H1 (cell line): ENCODE measurements around the gene THRB. TPM values are rescaled to one million over a fixed set of nuclear protein-coding genes. Genes with fewer than 3 reads are reported as not detected.

ENCODE experiments used
- CTCF ChIA-PET: fragments of 300-600 bp; sonication (Branson Sonifier 250); formaldehyde crosslinking; loops from one replicate; lab custom pipeline; 2021; ENCODE audit not compliant: partially characterized antibody; lab: Charles Lee
- POLR2A ChIA-PET: fragments of 300-600 bp; sonication (Branson Sonifier 250); formaldehyde crosslinking; loops from one replicate; lab custom pipeline; 2021; ENCODE audit warnings: inconsistent platforms; ENCODE audit not compliant: partially characterized antibody; lab: Charles Lee
- DNase-seq, 2 experiments: peaks; one replicate each; pipeline versions ENCODE4 v3.0.0 to v3.0.0-alpha.2; 2010 to 2022; ENCODE audit warnings: low spot score in 2 of 2, low read depth in 1 of 2, mixed read lengths in 1 of 2
- FAIRE-seq: peaks from 2 replicates; lab custom pipeline; 2011; peaks lifted over from hg19 to GRCh38; lab: Jason Lieb, UNC
- H2AFZ ChIP-seq: 2 replicates; pipeline ENCODE4 v1.8.1; 2012; ENCODE audit warnings: low read length, inconsistent platforms
- H2AK5ac ChIP-seq: 2 replicates; pipeline ENCODE4 v1.6.1; 2013; ENCODE audit warnings: low read depth, low read length
- H2BK120ac ChIP-seq: replicated peaks from 2 replicates; pipeline ENCODE3; 2013; ENCODE audit warnings: low read depth, low read length, inconsistent platforms
- H2BK12ac ChIP-seq: 2 replicates; pipeline ENCODE4 v1.6.1; 2013; ENCODE audit warnings: low read depth, low read length
- H2BK15ac ChIP-seq: 2 replicates; pipeline ENCODE4 v1.6.1; 2013; ENCODE audit warnings: low read length
- H2BK20ac ChIP-seq: 2 replicates; pipeline ENCODE4 v1.6.1; 2013; ENCODE audit warnings: low read length
- H2BK5ac ChIP-seq: 2 replicates; pipeline ENCODE4 v1.6.1; 2013; ENCODE audit warnings: low read depth, low read length
- H3K14ac ChIP-seq: 2 replicates; pipeline ENCODE4 v1.6.1; 2013; ENCODE audit warnings: inconsistent platforms; ENCODE audit not compliant: insufficient read length
- H3K18ac ChIP-seq: 2 replicates; pipeline ENCODE4 v1.6.1; 2013; ENCODE audit warnings: low read length; ENCODE audit errors: extremely low read depth
- H3K23ac ChIP-seq: 2 replicates; pipeline ENCODE4 v1.6.1; 2013; ENCODE audit warnings: inconsistent platforms; ENCODE audit not compliant: insufficient read length
- H3K23me2 ChIP-seq: 2 replicates; pipeline ENCODE4 v1.6.1; 2013; ENCODE audit warnings: low read depth, low read length
- H3K27ac ChIP-seq: 2 replicates; pipeline ENCODE4 v1.6.1; 2011; ENCODE audit warnings: low read depth, low read length, inconsistent platforms
- H3K27me3 ChIP-seq, 4 experiments: replicated peaks in 1 of 4; 1 replicate in 1 of 4; 2 replicates in 3 of 4; pipeline versions ENCODE4 v1.6.1 to v1.8.1; 2011 to 2013; ENCODE audit warnings: low read length in 3 of 4, mild to moderate bottlenecking in 3 of 4, inconsistent platforms in 2 of 4, mixed read lengths in 2 of 4, moderate library complexity in 1 of 4; ENCODE audit not compliant: control insufficient read depth in 3 of 4, insufficient read depth in 3 of 4; ENCODE audit errors: extremely low read depth in 1 of 4
- H3K36me3 ChIP-seq, 4 experiments: 2 replicates each; pipeline versions ENCODE4 v1.6.1 to v1.8.1; 2011 to 2013; ENCODE audit warnings: mild to moderate bottlenecking in 4 of 4, low read length in 3 of 4, moderate library complexity in 2 of 4, control low read depth in 1 of 4, inconsistent platforms in 1 of 4; ENCODE audit not compliant: insufficient read depth in 4 of 4, control insufficient read depth in 2 of 4
- H3K4ac ChIP-seq: replicated peaks from 2 replicates; pipeline ENCODE3; 2013; ENCODE audit warnings: low read length, low read depth, mixed read lengths, inconsistent platforms; ENCODE audit not compliant: insufficient read length
- H3K4me1 ChIP-seq, 4 experiments: replicated peaks in 1 of 4; 1 replicate in 1 of 4; 2 replicates in 3 of 4; pipeline versions ENCODE4 v1.6.1 to v1.8.1; 2011 to 2013; ENCODE audit warnings: low read length in 3 of 4, inconsistent platforms in 2 of 4, mixed read lengths in 1 of 4; ENCODE audit not compliant: insufficient read depth in 4 of 4, control insufficient read depth in 3 of 4
- H3K4me2 ChIP-seq, 2 experiments: 2 replicates each; pipeline versions ENCODE4 v1.6.1 to v1.8.1; 2011 to 2013; ENCODE audit warnings: low read depth in 2 of 2, low read length in 2 of 2, control low read depth in 1 of 2, inconsistent platforms in 1 of 2, mild to moderate bottlenecking in 1 of 2; ENCODE audit not compliant: insufficient read depth in 1 of 2
- H3K4me3 ChIP-seq, 4 experiments: fragments of 200-600, 300-600 bp in 1 of 4; sonication (generic), shearing (Covaris generic), sonication (Bioruptor Twin) in 1 of 4; 2 replicates each; pipeline versions ENCODE4 v1.5.1 to v1.8.1; 2011 to 2016; ENCODE audit warnings: low read length in 4 of 4, low read depth in 3 of 4, control low read depth in 2 of 4, inconsistent platforms in 2 of 4, mild to moderate bottlenecking in 2 of 4, mixed read lengths in 1 of 4, moderate library complexity in 1 of 4; ENCODE audit not compliant: insufficient read depth in 2 of 4; ENCODE audit errors: extremely low read depth in 1 of 4
- H3K56ac ChIP-seq: replicated peaks from 2 replicates; pipeline ENCODE3; 2013; ENCODE audit warnings: low read depth, mild to moderate bottlenecking, mixed read lengths, low read length, inconsistent platforms; ENCODE audit not compliant: insufficient read length
- H3K79me1 ChIP-seq: 2 replicates; pipeline ENCODE4 v1.6.1; 2013; ENCODE audit warnings: low read depth, low read length, control low read depth
- H3K79me2 ChIP-seq, 2 experiments: 2 replicates each; pipeline versions ENCODE4 v1.6.1 to v1.8.1; 2012 to 2013; ENCODE audit warnings: low read length in 2 of 2, mild to moderate bottlenecking in 2 of 2, inconsistent platforms in 1 of 2; ENCODE audit not compliant: insufficient read depth in 2 of 2, control insufficient read depth in 1 of 2
- H3K9ac ChIP-seq, 4 experiments: replicated peaks in 1 of 4; 1 replicate in 1 of 4; 2 replicates in 3 of 4; pipeline versions ENCODE4 v1.6.1 to v1.8.1; 2011 to 2013; ENCODE audit warnings: low read depth in 3 of 4, low read length in 3 of 4, control low read depth in 2 of 4, mild to moderate bottlenecking in 2 of 4, moderate library complexity in 2 of 4, inconsistent platforms in 1 of 4; ENCODE audit errors: extremely low read depth in 1 of 4
- H3K9me3 ChIP-seq, 2 experiments: 2 replicates each; pipeline versions ENCODE4 v1.6.1 to v1.8.1; 2012 to 2013; ENCODE audit warnings: mild to moderate bottlenecking in 2 of 2, moderate library complexity in 2 of 2, control low read depth in 1 of 2, inconsistent platforms in 1 of 2, low read depth in 1 of 2, low read length in 1 of 2, mixed read lengths in 1 of 2; ENCODE audit not compliant: insufficient read depth in 2 of 2
- H4K20me1 ChIP-seq, 2 experiments: replicated peaks in 1 of 2; 2 replicates each; pipeline versions ENCODE3 to v1.8.1; 2011 to 2013; ENCODE audit warnings: inconsistent platforms in 2 of 2, low read length in 2 of 2, mild to moderate bottlenecking in 1 of 2; ENCODE audit not compliant: insufficient read depth in 2 of 2, control insufficient read depth in 1 of 2
- H4K5ac ChIP-seq: 2 replicates; pipeline ENCODE4 v1.6.1; 2013; ENCODE audit warnings: low read length, low read depth, mixed read lengths, inconsistent platforms; ENCODE audit not compliant: insufficient read length
- H4K8ac ChIP-seq: 2 replicates; pipeline ENCODE4 v1.8.0; 2013; ENCODE audit warnings: mild to moderate bottlenecking, moderate library complexity, low read length, inconsistent platforms; ENCODE audit not compliant: insufficient read depth; ENCODE audit errors: extremely low read depth
- H4K91ac ChIP-seq: replicated peaks from 2 replicates; pipeline ENCODE3; 2013; ENCODE audit warnings: low read length, mixed read lengths, inconsistent platforms; ENCODE audit not compliant: insufficient read length
- GABPA ChIP-seq: IDR thresholded peaks from 2 replicates; pipeline ENCODE4 v1.6.1; 2011; ENCODE audit warnings: mild to moderate bottlenecking, low read length, moderate library complexity, borderline replicate concordance; ENCODE audit not compliant: insufficient read depth
- KDM1A ChIP-seq: fragments of 200-600, 300-600 bp; sonication (generic); IDR thresholded peaks from 2 replicates; pipeline ENCODE4 v1.7.1; 2016; ENCODE audit warnings: mild to moderate bottlenecking, low read length, borderline replicate concordance
- NANOG ChIP-seq: IDR thresholded peaks from 2 replicates; pipeline ENCODE4 v1.6.1; 2011; ENCODE audit warnings: low read length, low read depth, mild to moderate bottlenecking, inconsistent platforms; ENCODE audit not compliant: insufficient read depth, poor library complexity, severe bottlenecking
- POLR2AphosphoS5 ChIP-seq: IDR thresholded peaks from 2 replicates; pipeline ENCODE4 v1.6.1; 2011; ENCODE audit warnings: low read depth, low read length
- RNF2 ChIP-seq: fragments of 200-900, 300-1000 bp; sonication (generic); IDR thresholded peaks from 2 replicates; pipeline ENCODE4 v1.7.1; 2016; ENCODE audit warnings: borderline replicate concordance, low read depth, mild to moderate bottlenecking, antibody characterized with exemption, low read length; ENCODE audit not compliant: poor library complexity, severe bottlenecking; ENCODE audit errors: missing control alignments
- SAP30 ChIP-seq: fragments of 300-600 bp; sonication (generic); IDR thresholded peaks from 2 replicates; pipeline ENCODE4 v1.7.1; 2012; ENCODE audit warnings: low read length, moderate library complexity, mild to moderate bottlenecking, inconsistent platforms; ENCODE audit not compliant: insufficient read depth, insufficient replicate concordance
- SIN3A ChIP-seq, 2 experiments: IDR thresholded peaks in 1 of 2; conservative IDR thresholded peaks in 1 of 2; 2 replicates each; pipeline ENCODE4 v1.6.1; 2011 to 2012; ENCODE audit warnings: low read length in 2 of 2, improper control_type of control experiment in 1 of 2, low read depth in 1 of 2, mild to moderate bottlenecking in 1 of 2
- SP2 ChIP-seq: IDR thresholded peaks from 2 replicates; pipeline ENCODE4 v1.6.1; 2012; ENCODE audit warnings: mild to moderate bottlenecking, low read length, inconsistent platforms
- SUZ12 ChIP-seq: fragments of 200-600 bp; sonication (generic); IDR thresholded peaks from 2 replicates; pipeline ENCODE4 v1.6.1; 2012; ENCODE audit warnings: mild to moderate bottlenecking, inconsistent platforms, low read length, moderate library complexity, mixed read lengths
- TAF1 ChIP-seq: IDR thresholded peaks from 2 replicates; pipeline ENCODE4 v1.6.1; 2011; ENCODE audit warnings: mild to moderate bottlenecking, low read depth, low read length
- WGBS, 2 experiments: shearing (Covaris generic) in 1 of 2; methylation state at CpG; one replicate each; pipeline versions ENCODE4 v1.1.6 to v1.1.7; 2013 to 2015; ENCODE audit warnings: low lambda C conversion rate in 2 of 2, mixed read lengths in 2 of 2, inconsistent platforms in 1 of 2, low coverage in 1 of 2, missing lambda C conversion rate in 1 of 2; ENCODE audit not compliant: insufficient replicate concordance in 2 of 2, insufficient coverage in 1 of 2, insufficient read length in 1 of 2; ENCODE audit errors: extremely low coverage in 1 of 2, missing lambda C conversion rate in 1 of 2; 5-methylcytosine and 5-hydroxymethylcytosine counted together
- polyA plus RNA-seq, 7 experiments: library from polyadenylated mRNA; depleted of rRNA in 3 of 7; stranded (reverse) in 5 of 7; unstranded in 2 of 7; fragments of >200 nt in 5 of 7; fragments of 200-250 nt in 2 of 7; gene quantifications; 1 replicate in 5 of 7; 2 replicates in 1 of 7; 4 replicates in 1 of 7; pipeline versions ENCODE4 v1.2.1 to v1.2.3, GENCODE V29; 2011 to 2013; ENCODE audit warnings: missing spikeins in 2 of 7, mixed read lengths in 2 of 7
- total RNA-seq: library from RNA; stranded (reverse); fragmentation: NEBNext Ultra II Directional; extraction: Animal tissue kit (Norgen Biotek cat#: 25700); gene quantifications from 2 replicates; pipeline ENCODE4 v1.2.1, GENCODE V29; 2021
- TF ChIP-seq, protein P1 (sequence below): IDR thresholded peaks from 2 replicates; pipeline ENCODE4 v1.6.1; 2012; ENCODE audit warnings: inconsistent platforms

Gene THRB
- total and polyA plus RNA-seq, 2 of the 8 experiments (the other 6 are each of a cell fraction or from before 2014, with no cell fraction given), result 0.98 to 3.9 TPM

DNA sequence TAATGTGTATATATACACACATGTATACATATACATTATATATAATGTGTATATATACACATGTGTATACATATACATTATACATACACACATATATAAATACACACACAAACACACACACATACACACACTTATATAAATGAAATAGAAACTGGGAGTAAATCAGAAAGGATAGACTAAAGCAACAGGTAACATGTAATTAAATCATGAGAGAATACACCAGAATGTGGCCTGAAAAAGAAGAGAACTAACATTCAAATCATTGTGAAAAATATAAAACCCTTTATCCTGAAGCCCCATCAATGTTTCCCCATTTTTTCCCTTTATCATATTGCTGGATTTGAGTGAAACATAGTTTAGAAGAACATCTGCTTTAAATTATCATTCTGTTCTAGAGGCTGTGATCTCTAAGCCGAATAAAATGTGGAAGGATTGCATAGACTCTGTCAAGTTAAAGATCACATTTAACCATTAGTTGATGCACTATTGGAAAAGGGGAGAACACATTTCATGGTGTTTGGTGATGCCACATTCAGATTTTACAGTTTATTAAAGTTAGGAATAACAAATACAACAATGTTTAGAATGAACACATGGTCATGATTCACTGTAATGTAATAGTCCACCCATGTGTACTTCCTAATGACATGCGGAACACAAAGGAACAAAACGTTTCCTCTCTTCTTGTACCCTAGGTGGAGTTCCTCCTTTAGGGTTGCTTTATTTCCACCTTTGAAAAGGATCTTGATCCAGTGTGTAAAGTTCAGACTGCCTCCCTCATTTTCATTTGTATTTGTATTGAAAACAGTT, 12.5 kb upstream of the THRB start:
- no peak overlapping the region for H2BK15ac ChIP-seq
- H2BK12ac ChIP-seq, result no peak overlapping the region
- no peak overlapping the region for H2BK5ac ChIP-seq
- no peaks in the 10 kb centered on the region for H3K36me3 ChIP-seq
- no peak overlapping the region for H2BK120ac ChIP-seq
- H4K5ac ChIP-seq, result no peak overlapping the region
- H3K4ac ChIP-seq, result no peak overlapping the region
- H3K27ac ChIP-seq, result no peak overlapping the region
- no peak overlapping the region for H3K4me2 ChIP-seq
- ChIA-PET CTCF (interaction anchor here (0.9 to 1.6 kb wide), 2 partner anchors 11 to 134 kb away, joined by 3 to 4 read pairs; no protein-coding TSS in a partner anchor), POLR2A (no interaction called here)
- H2AFZ ChIP-seq, result no peak overlapping the region
- no peak overlapping the region for H3K23ac ChIP-seq
- H3K18ac ChIP-seq, result no peak overlapping the region
- H3K14ac ChIP-seq, result no peak overlapping the region
- WGBS, 2 experiments, result 93% methylated on average over 3 of the region's 3 CpGs; no CpG with 5 or more reads in 1 of the 2 experiments
- no peak overlapping the region for H3K4me3 ChIP-seq
- no peak overlapping the region for H2AK5ac ChIP-seq
- no peaks in the 10 kb centered on the region for H3K9me3 ChIP-seq
- H3K56ac ChIP-seq, result no peak overlapping the region
- no peaks in the 10 kb centered on the region for H3K79me2 ChIP-seq
- H4K91ac ChIP-seq, result no peak overlapping the region
- no peaks in the 10 kb centered on the region for H3K79me1 ChIP-seq
- FAIRE-seq (no peak), DNase-seq (no peak)
- no peak overlapping the region for H2BK20ac ChIP-seq
- H4K20me1 ChIP-seq, result no peaks in the 10 kb centered on the region
- H3K4me1 ChIP-seq, result no peaks in the 10 kb centered on the region; a peak in 1 of 7 replicates
- H4K8ac ChIP-seq, result no peak overlapping the region
- H3K27me3 ChIP-seq, result no peaks in the 10 kb centered on the region
- no peaks in the 10 kb centered on the region for H3K23me2 ChIP-seq
- no peak overlapping the region for H3K9ac ChIP-seq
- TF ChIP-seq SAP30 (no peak), SIN3A (conservative IDR thresholded peaks at IDR 0.05 in 1 of 2, IDR thresholded peaks at IDR 0.05 in 1 of 2; ENCODE audit: low read depth in 1 of 2, low read length in 2 of 2) (no peak), NANOG (no peak), SP2 (no peak), SUZ12 (no peak), POLR2AphosphoS5 (no peak), GABPA (no peak), RNF2 (no peak), KDM1A (no peak), TAF1 (no peak)
- TF ChIP-seq, protein P1, sequence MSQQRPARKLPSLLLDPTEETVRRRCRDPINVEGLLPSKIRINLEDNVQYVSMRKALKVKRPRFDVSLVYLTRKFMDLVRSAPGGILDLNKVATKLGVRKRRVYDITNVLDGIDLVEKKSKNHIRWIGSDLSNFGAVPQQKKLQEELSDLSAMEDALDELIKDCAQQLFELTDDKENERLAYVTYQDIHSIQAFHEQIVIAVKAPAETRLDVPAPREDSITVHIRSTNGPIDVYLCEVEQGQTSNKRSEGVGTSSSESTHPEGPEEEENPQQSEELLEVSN, result no peak
